ENCODE results near the gene SSB. TPM values are rescaled to one million over a fixed set of nuclear protein-coding genes. Genes with fewer than 3 reads are reported as not detected.

The SSB gene
- total and polyA plus RNA-seq, 9 of the 15 experiments (the other 6 are each of a cell fraction or from before 2014, with no cell fraction given) = 317 to 849 (median 515) TPM

DNA sequence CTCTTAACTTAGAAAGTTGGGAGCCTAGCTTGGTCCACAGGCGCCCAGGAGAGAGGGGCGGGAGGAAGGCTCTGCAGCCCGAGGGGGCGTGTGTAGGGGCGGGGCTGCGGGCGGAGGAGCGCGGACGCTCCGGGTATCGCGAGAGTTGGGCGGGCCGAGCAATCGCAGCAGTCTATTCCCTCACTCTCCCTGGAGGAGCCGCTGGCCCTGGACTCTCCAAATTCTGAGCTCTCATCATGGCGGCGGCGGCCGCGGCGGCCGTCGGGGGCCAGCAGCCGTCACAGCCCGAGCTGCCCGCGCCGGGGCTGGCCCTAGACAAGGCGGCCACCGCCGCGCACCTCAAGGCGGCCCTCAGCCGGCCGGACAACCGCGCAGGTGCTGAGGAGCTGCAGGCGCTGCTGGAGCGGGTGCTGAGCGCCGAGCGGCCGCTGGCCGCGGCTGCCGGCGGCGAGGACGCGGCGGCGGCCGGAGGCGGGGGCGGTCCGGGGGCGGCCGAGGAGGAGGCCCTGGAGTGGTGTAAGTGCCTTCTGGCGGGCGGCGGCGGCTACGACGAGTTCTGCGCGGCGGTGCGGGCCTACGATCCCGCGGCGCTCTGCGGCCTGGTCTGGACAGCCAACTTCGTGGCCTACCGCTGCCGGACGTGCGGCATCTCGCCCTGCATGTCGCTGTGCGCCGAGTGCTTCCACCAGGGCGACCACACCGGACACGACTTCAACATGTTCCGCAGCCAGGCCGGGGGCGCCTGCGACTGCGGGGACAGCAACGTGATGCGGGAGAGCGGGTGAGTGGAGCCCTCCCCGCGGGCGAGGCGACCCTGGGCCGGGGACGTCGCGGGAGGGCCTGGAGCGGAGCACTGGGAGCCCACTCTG lies 28.8 kb downstream of the SSB start, which contains the start of gene UBR3 (continued):
- TF ChIP-seq, protein P1, sequence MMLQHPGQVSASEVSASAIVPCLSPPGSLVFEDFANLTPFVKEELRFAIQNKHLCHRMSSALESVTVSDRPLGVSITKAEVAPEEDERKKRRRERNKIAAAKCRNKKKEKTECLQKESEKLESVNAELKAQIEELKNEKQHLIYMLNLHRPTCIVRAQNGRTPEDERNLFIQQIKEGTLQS (IDR thresholded peaks at IDR 0.05) = no peak
- TF ChIP-seq, protein P1 (CRISPR knock-in tag; conservative IDR thresholded peaks at IDR 0.05) = peak; percentile 32; the same call in 1 of the 2 replicates
- TF ChIP-seq ZNF444 (CRISPR knock-in tag; IDR thresholded peaks at IDR 0.05) (peak; percentile 85; the same call in 1 of the 2 replicates), FOS (IDR thresholded peaks at IDR 0.05; ENCODE audit: extremely low read depth, insufficient read length) (no peak), SAP30 (IDR thresholded peaks at IDR 0.05; ENCODE audit: borderline replicate concordance, insufficient read depth, low read depth, low read length, poor library complexity, severe bottlenecking) (no peak), ZNF431 (CRISPR knock-in tag; IDR thresholded peaks at IDR 0.05) (no peak; the same call in 1 of the 2 replicates), TCF7 (IDR thresholded peaks at IDR 0.05; ENCODE audit: borderline replicate concordance) (0 out of 2 replicates have a peak, but pooled peaks have one; percentile 31), ZFP36 (IDR thresholded peaks at IDR 0.05; ENCODE audit: low read depth, low read length, partially characterized antibody) (peak; percentile 39), FOXA3 (CRISPR knock-in tag; conservative IDR thresholded peaks at IDR 0.05 in 1 of 2, IDR thresholded peaks at IDR 0.05 in 1 of 2) (peak in 1 of 2 experiments; percentile 20; a peak in 1 of 4 replicates), U2AF1 (optimal IDR thresholded peaks at IDR 0.05; ENCODE audit: low read depth, low read length) (peak; percentile 65), ILF3 (IDR thresholded peaks at IDR 0.05; ENCODE audit: borderline replicate concordance) (0 out of 2 replicates have a peak, but pooled peaks have one; percentile 72), HCFC1 (IDR thresholded peaks at IDR 0.05; ENCODE audit: low read depth, low read length) (peak; percentile 15; the same call in 1 of the 2 replicates), HIVEP1 (CRISPR knock-in tag; IDR thresholded peaks at IDR 0.05) (no peak), ZNF551 (CRISPR knock-in tag; IDR thresholded peaks at IDR 0.05) (no peak), ARID1B (IDR thresholded peaks at IDR 0.05) (no peak), MXI1 (IDR thresholded peaks at IDR 0.05; ENCODE audit: low read depth, low read length) (0 out of 2 replicates have a peak, but pooled peaks have one; percentile 45)
- TF ChIP-seq, protein P2, sequence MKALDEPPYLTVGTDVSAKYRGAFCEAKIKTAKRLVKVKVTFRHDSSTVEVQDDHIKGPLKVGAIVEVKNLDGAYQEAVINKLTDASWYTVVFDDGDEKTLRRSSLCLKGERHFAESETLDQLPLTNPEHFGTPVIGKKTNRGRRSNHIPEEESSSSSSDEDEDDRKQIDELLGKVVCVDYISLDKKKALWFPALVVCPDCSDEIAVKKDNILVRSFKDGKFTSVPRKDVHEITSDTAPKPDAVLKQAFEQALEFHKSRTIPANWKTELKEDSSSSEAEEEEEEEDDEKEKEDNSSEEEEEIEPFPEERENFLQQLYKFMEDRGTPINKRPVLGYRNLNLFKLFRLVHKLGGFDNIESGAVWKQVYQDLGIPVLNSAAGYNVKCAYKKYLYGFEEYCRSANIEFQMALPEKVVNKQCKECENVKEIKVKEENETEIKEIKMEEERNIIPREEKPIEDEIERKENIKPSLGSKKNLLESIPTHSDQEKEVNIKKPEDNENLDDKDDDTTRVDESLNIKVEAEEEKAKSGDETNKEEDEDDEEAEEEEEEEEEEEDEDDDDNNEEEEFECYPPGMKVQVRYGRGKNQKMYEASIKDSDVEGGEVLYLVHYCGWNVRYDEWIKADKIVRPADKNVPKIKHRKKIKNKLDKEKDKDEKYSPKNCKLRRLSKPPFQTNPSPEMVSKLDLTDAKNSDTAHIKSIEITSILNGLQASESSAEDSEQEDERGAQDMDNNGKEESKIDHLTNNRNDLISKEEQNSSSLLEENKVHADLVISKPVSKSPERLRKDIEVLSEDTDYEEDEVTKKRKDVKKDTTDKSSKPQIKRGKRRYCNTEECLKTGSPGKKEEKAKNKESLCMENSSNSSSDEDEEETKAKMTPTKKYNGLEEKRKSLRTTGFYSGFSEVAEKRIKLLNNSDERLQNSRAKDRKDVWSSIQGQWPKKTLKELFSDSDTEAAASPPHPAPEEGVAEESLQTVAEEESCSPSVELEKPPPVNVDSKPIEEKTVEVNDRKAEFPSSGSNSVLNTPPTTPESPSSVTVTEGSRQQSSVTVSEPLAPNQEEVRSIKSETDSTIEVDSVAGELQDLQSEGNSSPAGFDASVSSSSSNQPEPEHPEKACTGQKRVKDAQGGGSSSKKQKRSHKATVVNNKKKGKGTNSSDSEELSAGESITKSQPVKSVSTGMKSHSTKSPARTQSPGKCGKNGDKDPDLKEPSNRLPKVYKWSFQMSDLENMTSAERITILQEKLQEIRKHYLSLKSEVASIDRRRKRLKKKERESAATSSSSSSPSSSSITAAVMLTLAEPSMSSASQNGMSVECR (CRISPR knock-in tag; IDR thresholded peaks at IDR 0.05) = peak; percentile 63
- TF ChIP-seq, protein P3, sequence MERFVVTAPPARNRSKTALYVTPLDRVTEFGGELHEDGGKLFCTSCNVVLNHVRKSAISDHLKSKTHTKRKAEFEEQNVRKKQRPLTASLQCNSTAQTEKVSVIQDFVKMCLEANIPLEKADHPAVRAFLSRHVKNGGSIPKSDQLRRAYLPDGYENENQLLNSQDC (CRISPR knock-in tag; IDR thresholded peaks at IDR 0.05) = peak; percentile 43; the same call in 1 of the 2 replicates
- TF ChIP-seq, protein P4, sequence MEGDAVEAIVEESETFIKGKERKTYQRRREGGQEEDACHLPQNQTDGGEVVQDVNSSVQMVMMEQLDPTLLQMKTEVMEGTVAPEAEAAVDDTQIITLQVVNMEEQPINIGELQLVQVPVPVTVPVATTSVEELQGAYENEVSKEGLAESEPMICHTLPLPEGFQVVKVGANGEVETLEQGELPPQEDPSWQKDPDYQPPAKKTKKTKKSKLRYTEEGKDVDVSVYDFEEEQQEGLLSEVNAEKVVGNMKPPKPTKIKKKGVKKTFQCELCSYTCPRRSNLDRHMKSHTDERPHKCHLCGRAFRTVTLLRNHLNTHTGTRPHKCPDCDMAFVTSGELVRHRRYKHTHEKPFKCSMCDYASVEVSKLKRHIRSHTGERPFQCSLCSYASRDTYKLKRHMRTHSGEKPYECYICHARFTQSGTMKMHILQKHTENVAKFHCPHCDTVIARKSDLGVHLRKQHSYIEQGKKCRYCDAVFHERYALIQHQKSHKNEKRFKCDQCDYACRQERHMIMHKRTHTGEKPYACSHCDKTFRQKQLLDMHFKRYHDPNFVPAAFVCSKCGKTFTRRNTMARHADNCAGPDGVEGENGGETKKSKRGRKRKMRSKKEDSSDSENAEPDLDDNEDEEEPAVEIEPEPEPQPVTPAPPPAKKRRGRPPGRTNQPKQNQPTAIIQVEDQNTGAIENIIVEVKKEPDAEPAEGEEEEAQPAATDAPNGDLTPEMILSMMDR (IDR thresholded peaks at IDR 0.05 in 2 of 3, conservative IDR thresholded peaks at IDR 0.05 in 1 of 3; ENCODE audit: insufficient read depth in 2 of 3, low read depth in 1 of 3, low read length in 3 of 3) = peak in 2 of 3 experiments; percentile 24 to 53; a peak in 2 of 6 replicates
